Mammary epithelial cell (primary cell): ENCODE results near the gene VPS45.

ENCODE experiments used
- CTCF ChIP-seq, 2 donors: IDR thresholded peaks in 1 of 2; conservative IDR thresholded peaks in 1 of 2; 2 replicates each; pipeline ENCODE4 v1.5.1; 2011 to 2012; ENCODE audit warnings: inconsistent platforms in 2 of 2, low read length in 2 of 2, mild to moderate bottlenecking in 2 of 2, control low read depth in 1 of 2, low read depth in 1 of 2; ENCODE audit not compliant: insufficient read depth in 1 of 2; ENCODE audit errors: extremely low read depth in 1 of 2
- EZH2 ChIP-seq: IDR thresholded peaks from 2 replicates; pipeline ENCODE4 v1.6.1; 2012; ENCODE audit warnings: low read length, inconsistent platforms, borderline replicate concordance

DNA sequence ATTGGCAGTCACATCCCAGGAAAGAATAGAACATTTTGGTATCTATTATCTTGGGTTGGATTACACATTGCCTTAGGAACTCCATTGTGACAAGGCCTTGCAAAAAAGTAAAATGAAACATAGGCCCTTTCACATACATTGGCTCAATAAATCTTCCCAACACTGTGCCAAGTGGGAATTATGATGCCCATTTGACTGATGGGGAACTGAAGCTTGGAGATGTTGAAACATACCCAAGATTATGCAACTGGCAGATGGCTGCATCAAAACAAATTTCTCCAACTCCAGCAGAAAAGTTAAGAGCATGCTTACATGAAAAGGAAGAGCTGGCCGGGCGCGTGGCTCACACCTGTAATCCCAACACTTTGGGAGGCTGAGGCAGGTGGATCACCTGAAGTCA, 109.0 kb downstream of the VPS45 start:
- TF ChIP-seq EZH2 (no peak), CTCF (conservative IDR thresholded peaks at IDR 0.05 in 1 of 2, IDR thresholded peaks at IDR 0.05 in 1 of 2; ENCODE audit: extremely low read depth in 1 of 2, insufficient read depth in 1 of 2, low read depth in 1 of 2, low read length in 2 of 2) (no peak)
